NCI-H2227 treated with DMSO at 0.1 percent for 48 hours (cell line): ENCODE measurements around the gene CPA3.

Experiments used
- DNase-seq: peaks from one replicate; lab custom pipeline; 2025; lab: John Stamatoyannopoulos, UW

The CPA3 gene

GRCh38 chr3:148865049-148865448 is at the start of gene CPA3:
Gene CPA3, plus strand, starts transcription at chr3:148865296. Its CDS starts 12 bp downstream, at chr3:148865308.
- DNase-seq: no peak

- DNase-seq: no peak
Observed at GRCh38 chr3:148815316-148816110, 49.6 kb upstream of the CPA3 start.

- no peak for DNase-seq
Observed at GRCh38 chr3:148816427-148816826, 48.7 kb upstream of the CPA3 start.

- no peak for DNase-seq
Observed at GRCh38 chr3:148816981-148817525, 48.0 kb upstream of the CPA3 start.

- DNase-seq: no peak
Observed at GRCh38 chr3:148820361-148821245, 44.5 kb upstream of the CPA3 start.

- DNase-seq: no peak
Observed at GRCh38 chr3:148823026-148823425, 42.1 kb upstream of the CPA3 start.

- DNase-seq: no peak
Observed at GRCh38 chr3:148825476-148825875, 39.6 kb upstream of the CPA3 start.

- DNase-seq: no peak
Observed at GRCh38 chr3:148827585-148827984, 37.5 kb upstream of the CPA3 start, which contains the start of gene CPB1. Gene CPB1, plus strand, starts transcription at chr3:148827811. Its CDS starts 13 bp downstream, at chr3:148827824.

- no peak for DNase-seq
Observed at GRCh38 chr3:148828136-148828690, 36.9 kb upstream of the CPA3 start.

GRCh38 chr3:148829926-148830325 is 35.2 kb upstream of the CPA3 start:
- DNase-seq: no peak

- DNase-seq: no peak
Observed at GRCh38 chr3:148833223-148833622, 31.9 kb upstream of the CPA3 start.

GRCh38 chr3:148839805-148840204 is 25.3 kb upstream of the CPA3 start:
- no peak for DNase-seq

- DNase-seq: no peak
Observed at GRCh38 chr3:148840451-148840850, 24.6 kb upstream of the CPA3 start.

GRCh38 chr3:148845756-148846395 is 19.2 kb upstream of the CPA3 start:
- no peak for DNase-seq

GRCh38 chr3:148847351-148847750 is 17.7 kb upstream of the CPA3 start:
- DNase-seq: no peak

- DNase-seq: no peak
Observed at GRCh38 chr3:148848410-148848809, 16.7 kb upstream of the CPA3 start.

GRCh38 chr3:148852271-148852992 is 12.7 kb upstream of the CPA3 start:
- DNase-seq: no peak

GRCh38 chr3:148853076-148853475 is 12.0 kb upstream of the CPA3 start:
- no peak for DNase-seq

- DNase-seq: no peak
Observed at GRCh38 chr3:148854061-148854460, 11.0 kb upstream of the CPA3 start.

- no peak for DNase-seq
Observed at GRCh38 chr3:148856384-148856783, 8.7 kb upstream of the CPA3 start.

GRCh38 chr3:148857316-148857715 is 7.8 kb upstream of the CPA3 start:
- DNase-seq: no peak
